ENCODE data around the gene UBAC1.
"Not testable (repeated sequence)": the region's sequence is repeated elsewhere in the genome, so short reads cannot be mapped to it uniquely, and the experiment has no call there.

Gene UBAC1

DNA sequence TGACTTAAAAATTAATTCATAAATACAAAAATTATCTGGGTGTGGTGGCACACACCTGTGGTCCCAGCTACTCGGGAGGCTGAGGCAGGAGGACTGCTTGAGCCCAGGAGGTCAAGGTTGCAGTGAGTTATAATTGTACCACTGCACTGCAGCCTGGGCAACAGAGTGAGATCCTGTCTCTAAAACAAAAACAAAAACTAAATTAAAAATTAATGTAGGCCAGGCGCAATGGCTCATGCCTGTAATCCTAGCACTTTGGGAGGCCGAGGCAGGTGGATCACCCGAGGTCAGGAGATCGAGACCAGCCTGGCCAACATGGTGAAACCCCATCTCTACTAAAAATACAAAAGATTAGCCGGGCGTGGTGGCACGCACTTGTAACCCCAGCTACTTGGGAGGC, 9.9 kb downstream of the UBAC1 start:
- H3K36me3 ChIP-seq (ENCODE audit: control insufficient read depth in 2 of 2, insufficient read depth in 1 of 2, low read length in 2 of 2) = peaks cover 0 to 56% of the 10 kb centered on the region in 2 experiments; a peak in 2 of 3 replicates
- H3K9me3 ChIP-seq (ENCODE audit: control insufficient read depth, insufficient read depth, low read depth, low read length); POLR2A ChIA-PET; H3K4me3 ChIP-seq (ENCODE audit: low read depth, low read length); H3K27ac ChIP-seq (ENCODE audit: extremely low read depth, low read depth, low read length); H3K4me1 ChIP-seq (ENCODE audit: control insufficient read depth, insufficient read depth, low read length): not testable (repeated sequence)
- CTCF ChIA-PET = interaction anchor here (0.9 kb wide), 1 partner anchor 13 kb away, joined by 3 read pairs; no protein-coding TSS in a partner anchor
- peak; percentile 54; the same call in 1 of the 2 replicates for TF ChIP-seq ZNF121 (tag by site-specific recombination; IDR thresholded peaks at IDR 0.05)

DNA sequence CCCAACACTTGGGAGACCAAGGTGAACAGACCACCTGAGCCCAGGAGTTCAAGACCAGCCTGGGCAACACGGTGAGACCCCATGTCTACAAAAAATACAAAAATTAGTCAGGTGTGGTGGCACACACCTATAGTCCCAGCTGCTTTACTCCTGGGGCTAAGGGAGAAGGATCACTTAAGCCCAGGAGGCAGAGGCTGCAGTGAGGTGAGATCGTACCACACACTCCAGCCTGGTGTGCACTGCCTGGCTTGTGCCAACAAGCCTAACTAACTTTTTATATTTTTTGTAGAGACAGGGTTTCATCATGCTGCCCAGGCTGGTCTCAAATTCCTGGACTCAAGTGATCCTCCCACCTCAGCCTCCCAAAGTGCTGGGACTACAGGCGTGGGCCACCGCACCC, 10.3 kb downstream of the UBAC1 start:
- CTCF ChIA-PET = interaction anchor here (0.9 to 1.5 kb wide), 2 partner anchors 13 to 17 kb away, joined by 3 to 5 read pairs; no protein-coding TSS in a partner anchor

DNA sequence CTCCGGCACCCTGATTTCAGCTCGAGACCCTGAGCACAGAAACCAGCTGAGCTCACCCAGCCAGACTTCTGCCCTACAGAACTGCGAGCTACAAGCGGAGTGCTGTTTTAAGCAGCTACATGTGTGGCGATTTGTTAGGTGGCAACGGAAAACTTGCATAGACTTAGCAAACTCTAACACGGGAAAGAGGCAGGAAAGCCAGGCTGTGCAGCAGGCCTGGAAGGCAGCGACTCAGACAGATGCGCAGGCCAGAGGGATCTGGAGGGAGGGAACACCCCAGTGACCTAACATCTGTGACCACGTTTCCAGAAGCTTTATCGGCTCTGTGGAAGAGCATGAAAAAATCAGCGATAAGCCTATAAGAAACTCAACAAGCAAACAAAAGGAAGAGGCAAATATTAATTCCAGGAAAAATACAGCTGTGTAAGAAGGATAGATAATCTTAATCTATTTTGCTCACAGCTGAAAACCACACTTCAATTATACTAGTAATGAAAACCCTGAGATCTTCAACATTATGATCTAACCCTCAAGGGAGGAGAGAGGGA, 11.0 kb downstream of the UBAC1 start:
- POLR2A ChIA-PET = interaction anchor here (0.6 kb wide), 1 partner anchor 10 kb away, joined by 3 read pairs; no protein-coding TSS in a partner anchor
- Histone ChIP-seq H3K36me3 (ENCODE audit: control insufficient read depth in 2 of 2, insufficient read depth in 1 of 2, low read length in 2 of 2) (peaks cover 0 to 67% of the 10 kb centered on the region in 2 experiments; a peak in 2 of 3 replicates), H3K4me1 (ENCODE audit: control insufficient read depth, insufficient read depth, low read length) (no peaks in the 10 kb centered on the region), H3K27ac (ENCODE audit: extremely low read depth, low read depth, low read length) (no peak overlapping the region), H3K9me3 (ENCODE audit: control insufficient read depth, insufficient read depth, low read depth, low read length) (no peaks in the 10 kb centered on the region), H3K4me3 (ENCODE audit: low read depth, low read length) (no peak overlapping the region)
- CTCF ChIA-PET = interaction anchor here (1.5 kb wide), 1 partner anchor 17 kb away, joined by 5 read pairs; no protein-coding TSS in a partner anchor
- TF ChIP-seq, protein P1, sequence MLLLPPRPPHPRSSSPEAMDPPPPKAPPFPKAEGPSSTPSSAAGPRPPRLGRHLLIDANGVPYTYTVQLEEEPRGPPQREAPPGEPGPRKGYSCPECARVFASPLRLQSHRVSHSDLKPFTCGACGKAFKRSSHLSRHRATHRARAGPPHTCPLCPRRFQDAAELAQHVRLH (tag by site-specific recombination; IDR thresholded peaks at IDR 0.05) = no peak
- TF ChIP-seq ZNF394 (tag by site-specific recombination; IDR thresholded peaks at IDR 0.05; ENCODE audit: borderline replicate concordance) (no peak), ZSCAN16 (tag by site-specific recombination; IDR thresholded peaks at IDR 0.05) (no peak), HOXC10 (CRISPR knock-in tag; IDR thresholded peaks at IDR 0.05) (no peak), ZNF48 (tag by site-specific recombination; IDR thresholded peaks at IDR 0.05) (no peak), HOXD13 (CRISPR knock-in tag; IDR thresholded peaks at IDR 0.05; ENCODE audit: borderline replicate concordance) (no peak), ZNF274 (IDR thresholded peaks at IDR 0.05; ENCODE audit: low read length) (no peak), ZNF274 (tag by site-specific recombination; IDR thresholded peaks at IDR 0.05; ENCODE audit: borderline replicate concordance) (no peak), ZNF561 (tag by site-specific recombination; IDR thresholded peaks at IDR 0.05; ENCODE audit: borderline replicate concordance) (no peak), ZBTB1 (tag by site-specific recombination; IDR thresholded peaks at IDR 0.05) (no peak), ZNF521 (tag by site-specific recombination; IDR thresholded peaks at IDR 0.05) (no peak), GFI1B (tag by site-specific recombination; IDR thresholded peaks at IDR 0.05) (no peak), ZNF24 (tag by site-specific recombination; IDR thresholded peaks at IDR 0.05) (no peak)
- TF ChIP-seq, protein P2, sequence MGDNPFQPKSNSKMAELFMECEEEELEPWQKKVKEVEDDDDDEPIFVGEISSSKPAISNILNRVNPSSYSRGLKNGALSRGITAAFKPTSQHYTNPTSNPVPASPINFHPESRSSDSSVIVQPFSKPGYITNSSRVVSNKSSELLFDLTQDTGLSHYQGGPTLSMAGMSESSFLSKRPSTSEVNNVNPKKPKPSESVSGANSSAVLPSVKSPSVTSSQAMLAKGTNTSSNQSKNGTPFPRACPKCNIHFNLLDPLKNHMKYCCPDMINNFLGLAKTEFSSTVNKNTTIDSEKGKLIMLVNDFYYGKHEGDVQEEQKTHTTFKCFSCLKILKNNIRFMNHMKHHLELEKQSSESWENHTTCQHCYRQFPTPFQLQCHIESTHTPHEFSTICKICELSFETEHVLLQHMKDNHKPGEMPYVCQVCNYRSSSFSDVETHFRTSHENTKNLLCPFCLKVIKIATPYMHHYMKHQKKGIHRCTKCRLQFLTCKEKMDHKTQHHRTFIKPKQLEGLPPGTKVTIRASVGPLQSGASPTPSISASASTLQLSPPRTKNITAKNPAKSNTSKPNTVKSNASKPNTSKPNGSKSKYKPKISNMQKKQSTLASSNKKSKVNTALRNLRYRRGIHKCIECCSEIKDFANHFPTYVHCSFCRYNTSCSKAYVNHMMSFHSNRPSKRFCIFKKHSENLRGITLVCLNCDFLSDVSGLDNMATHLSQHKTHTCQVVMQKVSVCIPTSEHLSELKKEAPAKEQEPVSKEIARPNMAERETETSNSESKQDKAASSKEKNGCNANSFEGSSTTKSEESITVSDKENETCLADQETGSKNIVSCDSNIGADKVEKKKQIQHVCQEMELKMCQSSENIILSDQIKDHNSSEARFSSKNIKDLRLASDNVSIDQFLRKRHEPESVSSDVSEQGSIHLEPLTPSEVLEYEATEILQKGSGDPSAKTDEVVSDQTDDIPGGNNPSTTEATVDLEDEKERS (tag by site-specific recombination; IDR thresholded peaks at IDR 0.05) = no peak
- TF ChIP-seq, protein P3, sequence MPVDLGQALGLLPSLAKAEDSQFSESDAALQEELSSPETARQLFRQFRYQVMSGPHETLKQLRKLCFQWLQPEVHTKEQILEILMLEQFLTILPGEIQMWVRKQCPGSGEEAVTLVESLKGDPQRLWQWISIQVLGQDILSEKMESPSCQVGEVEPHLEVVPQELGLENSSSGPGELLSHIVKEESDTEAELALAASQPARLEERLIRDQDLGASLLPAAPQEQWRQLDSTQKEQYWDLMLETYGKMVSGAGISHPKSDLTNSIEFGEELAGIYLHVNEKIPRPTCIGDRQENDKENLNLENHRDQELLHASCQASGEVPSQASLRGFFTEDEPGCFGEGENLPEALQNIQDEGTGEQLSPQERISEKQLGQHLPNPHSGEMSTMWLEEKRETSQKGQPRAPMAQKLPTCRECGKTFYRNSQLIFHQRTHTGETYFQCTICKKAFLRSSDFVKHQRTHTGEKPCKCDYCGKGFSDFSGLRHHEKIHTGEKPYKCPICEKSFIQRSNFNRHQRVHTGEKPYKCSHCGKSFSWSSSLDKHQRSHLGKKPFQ (tag by site-specific recombination; IDR thresholded peaks at IDR 0.05) = no peak

More for the DNA sequence above, 10.3 kb downstream of the UBAC1 start:
- H3K4me3 ChIP-seq (ENCODE audit: low read depth, low read length); H3K27ac ChIP-seq (ENCODE audit: extremely low read depth, low read depth, low read length); H3K9me3 ChIP-seq (ENCODE audit: control insufficient read depth, insufficient read depth, low read depth, low read length); POLR2A ChIA-PET; H3K4me1 ChIP-seq (ENCODE audit: control insufficient read depth, insufficient read depth, low read length): not testable (repeated sequence)
- peaks cover 0 to 60% of the 10 kb centered on the region in 2 experiments; a peak in 2 of 3 replicates for H3K36me3 ChIP-seq (ENCODE audit: control insufficient read depth in 2 of 2, insufficient read depth in 1 of 2, low read length in 2 of 2)
